ENCODE measurements around the gene CHRNA1. TPM values are rescaled to one million over a fixed set of nuclear protein-coding genes. Genes with fewer than 3 reads are reported as not detected.
A peak's percentile ranks its signal among the peaks of the same experiment; 100 is the strongest.

CHRNA1 gene
- total and polyA plus RNA-seq, 2 of the 13 experiments (the other 11 are each of a cell fraction or from before 2014, with no cell fraction given) = not detected

- FAIRE-seq = no peak
- no peak for ATAC-seq
- H3K9me3 ChIP-seq (ENCODE audit: low read length) = no peaks in the 10 kb centered on the region
- no peak overlapping the region for H3K4me2 ChIP-seq (ENCODE audit: low read depth, low read length)
- DNase-seq (ENCODE audit: low spot score) = no peak
- peaks cover 3 to 31% of the 10 kb centered on the region in 2 experiments; a peak in 3 of 5 replicates for H3K27me3 ChIP-seq (ENCODE audit: control insufficient read depth in 1 of 2, insufficient read depth in 2 of 2, low read length in 2 of 2)
- no peaks in the 10 kb centered on the region for H3K4me1 ChIP-seq (ENCODE audit: insufficient read depth, low read length)
- no TSS peak for BruUV-seq (replicated peaks)
- no peak for TF ChIP-seq FOXP4 (CRISPR knock-in tag; IDR thresholded peaks at IDR 0.05)
- peak; percentile 45; the same call in 1 of the 2 replicates for TF ChIP-seq ZFP91 (CRISPR knock-in tag; IDR thresholded peaks at IDR 0.05; ENCODE audit: borderline replicate concordance)
- TF ChIP-seq ETV6 (CRISPR knock-in tag; conservative IDR thresholded peaks at IDR 0.05) = no peak
- no peaks in the 10 kb centered on the region for H3K79me2 ChIP-seq (ENCODE audit: insufficient read depth, low read length)
- no peaks in the 10 kb centered on the region for H4K20me1 ChIP-seq (ENCODE audit: insufficient read depth, low read length)
- no peaks in the 10 kb centered on the region for H3K36me3 ChIP-seq (replicated peaks in 1 of 2; ENCODE audit: control insufficient read depth in 1 of 2, insufficient read depth in 2 of 2, low read length in 2 of 2)
- no peak overlapping the region for H3K4me3 ChIP-seq (replicated peaks in 1 of 3; ENCODE audit: insufficient read depth in 1 of 3, low read depth in 2 of 3, low read length in 3 of 3)
- 30% methylated on average over 14 of the region's 15 CpGs for WGBS (ENCODE audit: low lambda C conversion rate)
- CTCF ChIA-PET (ENCODE audit: low intra/inter-chr PET ratio, low total read pairs) = no interaction called here
- H3K9ac ChIP-seq (ENCODE audit: insufficient read depth, low read depth, low read length) = no peak overlapping the region
- intact Hi-C loops (cut with micrococcal nuclease; ENCODE audit: unreplicated experiment) = no loop called here
- no peak overlapping the region for H3K27ac ChIP-seq (ENCODE audit: extremely low read length, insufficient read depth, low read length)
- H2AFZ ChIP-seq (ENCODE audit: low read length) = no peak overlapping the region
- in situ Hi-C loops (cut with HindIII; ENCODE audit: extremely low pct_ligation_motif_present, low pct_unique_long_range_greater_than_20kb) = no loop called here
- POLR2A ChIA-PET = no interaction called here
Observed at GRCh38 chr2:174788291-174788929, 24.1 kb upstream of the CHRNA1 start.
